Coronary artery (tissue), 2 donors: Measurements from ENCODE around the gene DBR1.

Source experiments
- DNase-seq: peaks from one replicate; pipeline ENCODE4 v3.0.0-alpha.2; 2017; ENCODE audit warnings: low spot score
- H3K27ac ChIP-seq, 2 donors: fragments of 200-600 bp; sonication (generic); one replicate each; pipeline ENCODE4 v1.5.1; 2016 to 2019
- H3K4me3 ChIP-seq: fragments of 200-600 bp; sonication (generic); 2 replicates; pipeline ENCODE4 v1.5.1; 2016; ENCODE audit warnings: mild to moderate bottlenecking, moderate library complexity
- TF ChIP-seq, protein P1 (sequence below): fragments of 200-600 bp; sonication (generic); IDR thresholded peaks from one replicate; pipeline ENCODE4 v1.5.1; 2019; ENCODE audit warnings: antibody characterized with exemption

DBR1 gene

DNA sequence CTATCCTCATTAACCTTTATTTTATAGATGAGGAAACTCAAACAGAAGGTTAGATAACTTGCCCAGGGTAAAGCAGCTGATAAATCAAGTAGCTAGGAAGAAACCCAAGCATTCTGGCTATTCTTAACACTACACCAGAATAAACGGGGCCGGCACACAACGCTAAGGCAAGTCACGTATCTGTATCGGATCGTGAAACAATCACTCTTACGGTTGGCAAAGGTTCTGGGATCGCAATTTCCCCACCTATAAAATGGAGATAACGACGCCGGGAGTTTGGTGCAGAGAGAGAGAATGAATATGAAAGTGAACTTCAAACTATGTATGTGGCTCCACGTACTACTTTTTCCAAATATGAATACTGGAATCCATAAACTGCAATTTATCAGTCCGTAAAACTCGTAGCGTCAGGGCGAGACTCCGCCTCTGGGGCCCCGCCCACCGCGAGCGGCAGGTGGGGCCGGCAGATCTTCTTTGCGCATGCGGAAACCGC, 12.1 kb upstream of the DBR1 start:
- TF ChIP-seq, protein P1, sequence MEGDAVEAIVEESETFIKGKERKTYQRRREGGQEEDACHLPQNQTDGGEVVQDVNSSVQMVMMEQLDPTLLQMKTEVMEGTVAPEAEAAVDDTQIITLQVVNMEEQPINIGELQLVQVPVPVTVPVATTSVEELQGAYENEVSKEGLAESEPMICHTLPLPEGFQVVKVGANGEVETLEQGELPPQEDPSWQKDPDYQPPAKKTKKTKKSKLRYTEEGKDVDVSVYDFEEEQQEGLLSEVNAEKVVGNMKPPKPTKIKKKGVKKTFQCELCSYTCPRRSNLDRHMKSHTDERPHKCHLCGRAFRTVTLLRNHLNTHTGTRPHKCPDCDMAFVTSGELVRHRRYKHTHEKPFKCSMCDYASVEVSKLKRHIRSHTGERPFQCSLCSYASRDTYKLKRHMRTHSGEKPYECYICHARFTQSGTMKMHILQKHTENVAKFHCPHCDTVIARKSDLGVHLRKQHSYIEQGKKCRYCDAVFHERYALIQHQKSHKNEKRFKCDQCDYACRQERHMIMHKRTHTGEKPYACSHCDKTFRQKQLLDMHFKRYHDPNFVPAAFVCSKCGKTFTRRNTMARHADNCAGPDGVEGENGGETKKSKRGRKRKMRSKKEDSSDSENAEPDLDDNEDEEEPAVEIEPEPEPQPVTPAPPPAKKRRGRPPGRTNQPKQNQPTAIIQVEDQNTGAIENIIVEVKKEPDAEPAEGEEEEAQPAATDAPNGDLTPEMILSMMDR = no peak
- Histone ChIP-seq H3K27ac (peak overlapping the region; percentile 89 to 98), H3K4me3 (peak overlapping the region; percentile 97)
- DNase-seq = no peak

DNA sequence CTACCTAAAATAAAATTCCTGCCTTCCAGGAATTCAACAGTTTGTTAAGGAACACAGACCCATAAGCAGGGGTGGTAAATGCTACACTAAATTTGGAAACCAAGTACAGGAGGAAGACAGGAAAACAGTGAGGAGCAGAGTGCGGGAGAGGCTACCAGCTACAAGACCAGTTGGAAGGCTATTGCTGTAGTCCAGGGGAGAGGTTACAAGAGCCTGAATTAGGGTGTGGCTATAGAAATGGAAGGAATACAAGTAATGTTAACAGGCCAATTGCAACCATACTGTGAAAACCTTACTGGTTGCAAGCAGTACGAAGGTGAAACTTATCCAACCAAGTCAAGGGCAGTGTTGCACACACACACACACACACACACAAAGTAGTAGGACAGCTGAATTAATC, 11.5 kb upstream of the DBR1 start:
- TF ChIP-seq, protein P1 = no peak
- no peak overlapping the region for H3K27ac ChIP-seq
- no peak for DNase-seq
- peak overlapping the region; percentile 97 for H3K4me3 ChIP-seq

DNA sequence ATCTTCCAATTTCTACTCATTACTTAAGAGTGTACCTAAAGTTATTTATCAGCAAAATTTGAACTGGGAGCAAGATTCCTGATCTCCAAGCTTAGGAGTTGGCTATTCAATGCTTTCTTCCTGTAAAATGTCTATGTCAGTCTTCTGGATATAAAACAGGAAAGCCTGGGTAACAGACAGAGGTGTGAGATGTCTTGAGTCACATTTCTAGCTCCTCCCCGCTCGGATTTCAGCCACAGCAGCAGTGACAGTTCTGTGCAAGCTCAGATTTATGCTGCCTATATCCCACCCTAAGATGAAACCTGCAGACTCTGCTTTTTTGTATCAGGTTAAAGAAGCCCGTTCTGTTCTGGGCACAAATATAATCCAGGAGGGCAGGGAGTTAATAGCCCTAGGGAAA, 10.3 kb upstream of the DBR1 start:
- no peak overlapping the region for H3K27ac ChIP-seq
- no peak overlapping the region for H3K4me3 ChIP-seq
- DNase-seq = no peak
- TF ChIP-seq, protein P1 = no peak

DNA sequence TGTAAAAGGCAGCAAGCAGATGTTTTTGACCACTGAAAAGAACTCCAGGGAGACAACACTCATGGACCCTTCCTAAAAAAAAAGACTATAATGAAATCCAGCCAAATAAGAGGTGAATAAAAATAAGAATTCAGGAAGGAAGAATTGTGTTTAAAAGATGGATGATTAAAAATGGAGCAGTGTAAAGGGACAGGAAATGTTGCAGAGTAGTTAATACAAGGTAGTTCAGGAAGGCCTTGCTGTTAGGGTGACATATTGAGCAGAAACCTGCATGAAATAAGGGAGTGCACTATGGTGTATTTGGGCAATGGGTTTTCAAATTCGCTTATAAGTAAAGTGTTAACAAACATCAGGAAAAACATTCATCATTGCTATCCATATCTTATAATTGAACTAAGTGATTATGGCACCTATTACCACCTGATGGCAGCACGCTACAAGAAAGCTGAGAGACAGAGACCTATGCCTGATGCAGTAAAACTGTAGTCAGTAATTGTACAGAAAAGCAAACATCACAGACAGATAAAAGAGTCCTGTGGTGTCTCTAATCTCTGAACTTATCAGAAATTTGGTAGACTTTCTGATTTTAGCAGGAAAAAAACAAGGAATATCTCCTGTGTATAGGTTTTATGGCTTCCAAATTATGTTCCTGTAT, 5.8 kb upstream of the DBR1 start:
- no peak for DNase-seq
- H3K27ac ChIP-seq = no peak overlapping the region
- no peak overlapping the region for H3K4me3 ChIP-seq
- TF ChIP-seq, protein P1 = no peak

DNA sequence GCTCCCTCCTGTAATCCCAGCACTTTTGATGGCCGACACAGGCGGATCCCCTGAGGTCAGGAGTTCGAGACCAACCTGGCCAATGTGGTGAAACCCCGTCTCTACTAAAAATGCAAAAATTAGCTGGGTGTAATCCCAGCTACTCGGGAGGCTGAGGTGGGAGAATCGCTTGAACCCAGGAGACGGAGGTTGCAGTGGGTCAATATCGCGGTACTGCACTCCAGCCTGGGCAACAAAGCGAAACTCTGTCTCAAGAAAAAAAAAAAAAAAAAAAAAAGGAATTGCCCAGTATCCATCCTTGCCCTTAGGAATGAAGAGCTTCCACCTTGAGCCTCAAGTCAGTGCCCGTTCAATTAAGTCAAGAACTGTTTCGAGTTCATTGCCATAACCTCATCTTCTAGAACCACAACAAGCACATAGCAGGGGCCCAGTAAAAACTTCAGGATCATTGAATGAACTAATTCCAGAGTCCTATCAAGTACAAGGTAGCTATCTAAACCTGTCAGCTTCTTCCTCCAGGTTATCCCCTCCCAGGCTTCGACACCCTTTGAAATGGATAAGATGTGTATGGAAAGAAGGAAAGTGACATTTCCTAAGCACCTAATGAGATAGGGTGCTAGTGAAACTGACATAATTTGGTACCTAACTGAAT, 826 bp downstream of the DBR1 start:
- DNase-seq = no peak
- Histone ChIP-seq H3K4me3 (peak overlapping the region; percentile 77), H3K27ac (peak overlapping the region; percentile 72 to 83)
- TF ChIP-seq, protein P1 = no peak

DNA sequence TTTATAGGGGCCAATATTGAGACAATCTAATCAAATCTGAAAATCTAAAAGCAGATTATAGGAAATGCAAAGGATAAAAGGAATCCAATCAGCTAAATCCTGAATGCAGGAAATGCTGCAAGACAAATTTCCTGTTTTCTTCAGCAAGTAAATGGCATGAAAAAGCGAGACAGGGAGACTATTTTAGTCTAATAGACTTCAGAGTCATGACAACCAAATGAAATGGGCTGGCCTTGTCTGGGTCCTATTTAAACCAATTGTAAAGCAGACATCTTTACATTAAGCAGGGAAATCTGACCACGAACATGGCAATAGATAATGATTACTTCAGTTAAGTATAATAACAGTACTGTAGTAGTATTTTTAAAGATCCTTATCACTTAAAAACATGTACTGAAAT, 2.1 kb downstream of the DBR1 start:
- TF ChIP-seq, protein P1 = no peak
- DNase-seq = no peak
- no peak overlapping the region for H3K27ac ChIP-seq
- no peak overlapping the region for H3K4me3 ChIP-seq

DNA sequence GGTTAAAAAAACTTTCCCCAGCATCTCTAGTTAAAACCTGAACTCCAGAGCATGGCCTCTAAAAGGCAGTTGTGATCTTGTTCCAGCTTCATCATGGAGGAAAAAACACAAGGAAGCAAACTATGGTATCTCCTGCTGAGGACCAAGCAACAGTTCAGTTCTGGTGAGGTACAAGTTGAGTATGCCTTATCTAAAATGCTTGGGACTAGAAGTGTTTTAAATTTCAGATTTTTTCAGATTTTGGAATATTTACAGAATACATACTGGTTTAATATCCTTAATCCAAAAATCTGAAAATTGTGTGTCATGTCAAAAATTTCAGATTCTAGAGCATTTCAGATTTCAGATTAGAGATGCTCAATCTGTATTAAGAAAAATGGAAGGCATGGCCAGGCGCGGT, 9.7 kb downstream of the DBR1 start:
- Histone ChIP-seq H3K4me3 (no peak overlapping the region), H3K27ac (no peak overlapping the region)
- TF ChIP-seq, protein P1 = no peak
- DNase-seq = no peak
